ENCODE measurements around the gene DYNC2LI1. TPM values are rescaled to one million over a fixed set of nuclear protein-coding genes. Genes with fewer than 3 reads are reported as not detected.
A peak's percentile ranks its signal among the peaks of the same experiment; 100 is the strongest.

DYNC2LI1 gene
- total and polyA plus RNA-seq, 8 donors = 3.5 to 43.1 (median 26.4) TPM

DNA sequence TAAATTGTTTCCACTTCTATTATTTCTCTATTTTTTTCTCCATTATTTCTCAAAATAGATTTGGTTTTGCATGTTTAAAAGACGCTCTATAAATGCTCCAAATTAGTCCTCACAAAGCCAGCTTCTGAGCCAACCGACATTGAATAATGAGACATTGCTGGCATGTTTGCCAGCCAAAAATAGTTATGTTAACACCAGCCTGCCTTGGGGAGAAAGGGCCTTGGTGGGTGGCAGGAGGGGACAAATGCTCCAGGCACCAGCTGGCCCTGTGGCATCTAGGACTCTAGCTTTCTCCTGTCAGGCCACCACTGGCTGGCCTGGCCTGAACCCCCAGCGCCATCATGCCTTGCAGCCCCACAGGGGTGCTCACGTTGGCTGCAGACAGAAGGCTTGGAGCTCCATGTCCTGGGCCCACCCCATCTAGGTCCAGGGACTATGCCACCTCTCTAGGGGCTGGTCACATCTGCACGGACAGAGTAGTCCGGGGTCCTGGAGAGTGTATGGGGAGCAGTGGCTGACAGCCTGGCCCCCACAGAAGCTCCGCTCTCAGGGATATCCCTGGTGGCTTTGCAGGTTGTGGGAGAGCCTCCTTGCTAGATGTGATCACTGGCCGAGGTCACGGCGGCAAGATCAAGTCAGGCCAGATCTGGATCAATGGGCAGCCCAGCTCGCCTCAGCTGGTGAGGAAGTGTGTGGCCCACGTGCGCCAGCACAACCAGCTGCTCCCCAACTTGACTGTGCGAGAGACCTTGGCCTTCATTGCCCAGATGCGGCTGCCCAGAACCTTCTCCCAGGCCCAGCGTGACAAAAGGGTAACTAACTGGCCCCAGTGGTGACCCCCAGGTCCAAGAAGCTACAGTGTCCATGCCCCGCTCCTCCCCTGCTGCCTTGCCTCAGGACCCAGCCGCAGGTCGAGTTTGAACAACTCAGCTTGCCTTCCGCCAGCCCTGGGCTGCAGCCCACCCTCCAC lies 77.5 kb downstream of the DYNC2LI1 start:
- H3K36me3 ChIP-seq = no peaks in the 10 kb centered on the region
- intact Hi-C loops (cut with DNase I; ENCODE audit: low total_unique reads) = no loop called here

DNA sequence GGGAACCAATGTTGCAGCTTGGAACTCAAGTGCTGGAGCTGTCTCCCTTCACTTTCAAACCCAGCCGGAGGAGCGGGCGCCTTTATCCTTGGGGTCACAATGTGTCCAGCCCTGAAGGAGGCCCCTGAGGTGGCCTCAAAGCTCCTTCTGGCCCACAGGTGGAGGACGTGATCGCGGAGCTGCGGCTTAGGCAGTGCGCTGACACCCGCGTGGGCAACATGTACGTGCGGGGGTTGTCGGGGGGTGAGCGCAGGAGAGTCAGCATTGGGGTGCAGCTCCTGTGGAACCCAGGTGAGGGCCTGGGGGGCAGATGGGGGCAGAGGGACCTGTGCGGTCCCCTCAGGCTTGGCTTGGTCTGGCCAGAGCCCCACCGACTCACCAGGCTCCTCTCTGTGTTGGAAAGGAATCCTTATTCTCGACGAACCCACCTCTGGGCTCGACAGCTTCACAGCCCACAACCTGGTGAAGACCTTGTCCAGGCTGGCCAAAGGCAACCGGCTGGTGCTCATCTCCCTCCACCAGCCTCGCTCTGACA lies 78.4 kb downstream of the DYNC2LI1 start:
- H3K27me3 ChIP-seq = peaks cover 0 to 46% (median 6%) of the 10 kb centered on the region in 3 donors
- TF ChIP-seq POLR2A (IDR thresholded peaks at IDR 0.05) (no peak), EP300 (IDR thresholded peaks at IDR 0.05) (no peak), POLR2AphosphoS5 (IDR thresholded peaks at IDR 0.05) (no peak)
- TF ChIP-seq, protein P1, sequence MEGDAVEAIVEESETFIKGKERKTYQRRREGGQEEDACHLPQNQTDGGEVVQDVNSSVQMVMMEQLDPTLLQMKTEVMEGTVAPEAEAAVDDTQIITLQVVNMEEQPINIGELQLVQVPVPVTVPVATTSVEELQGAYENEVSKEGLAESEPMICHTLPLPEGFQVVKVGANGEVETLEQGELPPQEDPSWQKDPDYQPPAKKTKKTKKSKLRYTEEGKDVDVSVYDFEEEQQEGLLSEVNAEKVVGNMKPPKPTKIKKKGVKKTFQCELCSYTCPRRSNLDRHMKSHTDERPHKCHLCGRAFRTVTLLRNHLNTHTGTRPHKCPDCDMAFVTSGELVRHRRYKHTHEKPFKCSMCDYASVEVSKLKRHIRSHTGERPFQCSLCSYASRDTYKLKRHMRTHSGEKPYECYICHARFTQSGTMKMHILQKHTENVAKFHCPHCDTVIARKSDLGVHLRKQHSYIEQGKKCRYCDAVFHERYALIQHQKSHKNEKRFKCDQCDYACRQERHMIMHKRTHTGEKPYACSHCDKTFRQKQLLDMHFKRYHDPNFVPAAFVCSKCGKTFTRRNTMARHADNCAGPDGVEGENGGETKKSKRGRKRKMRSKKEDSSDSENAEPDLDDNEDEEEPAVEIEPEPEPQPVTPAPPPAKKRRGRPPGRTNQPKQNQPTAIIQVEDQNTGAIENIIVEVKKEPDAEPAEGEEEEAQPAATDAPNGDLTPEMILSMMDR (IDR thresholded peaks at IDR 0.05) = no peak
- no peaks in the 10 kb centered on the region for H3K9me3 ChIP-seq
- WGBS, 5 donors = 90 to 95% (median 94%) methylated on average over 18 to 21 of the region's 21 CpGs
- H3K4me1 ChIP-seq = no peaks in the 10 kb centered on the region
- no peak for DNase-seq
- H3K4me3 ChIP-seq = no peak overlapping the region
- intact Hi-C loops (cut with DNase I; ENCODE audit: low total_unique reads) = no loop called here
- H3K36me3 ChIP-seq = no peaks in the 10 kb centered on the region
- no peak overlapping the region for H3K27ac ChIP-seq

More for the DNA sequence above, 77.5 kb downstream of the DYNC2LI1 start:
- TF ChIP-seq POLR2AphosphoS5 (IDR thresholded peaks at IDR 0.05) = no peak
- no peak for TF ChIP-seq POLR2A (IDR thresholded peaks at IDR 0.05)
- TF ChIP-seq, protein P1 (IDR thresholded peaks at IDR 0.05) = no peak
- no peak for TF ChIP-seq EP300 (IDR thresholded peaks at IDR 0.05)
- 86 to 92% (median 92%) methylated on average over 12 to 20 of the region's 20 CpGs for WGBS, 5 donors
- H3K4me3 ChIP-seq = no peak overlapping the region
- no peaks in the 10 kb centered on the region for H3K4me1 ChIP-seq
- no peak overlapping the region for H3K27ac ChIP-seq
- peaks cover 0 to 45% (median 6%) of the 10 kb centered on the region in 3 donors for H3K27me3 ChIP-seq
- no peaks in the 10 kb centered on the region for H3K9me3 ChIP-seq
- DNase-seq = peak in 1 of 2 donors; percentile 15

- Histone ChIP-seq H3K4me1 (no peaks in the 10 kb centered on the region), H3K4me3 (no peak overlapping the region), H3K27ac (no peak overlapping the region), H3K27me3 (peaks cover 0 to 46% (median 6%) of the 10 kb centered on the region in 3 donors), H3K9me3 (no peaks in the 10 kb centered on the region), H3K36me3 (no peaks in the 10 kb centered on the region)
- TF ChIP-seq POLR2AphosphoS5 (IDR thresholded peaks at IDR 0.05) = no peak
- TF ChIP-seq POLR2A (IDR thresholded peaks at IDR 0.05) = no peak
- TF ChIP-seq, protein P1 (IDR thresholded peaks at IDR 0.05) = no peak
- no peak for TF ChIP-seq EP300 (IDR thresholded peaks at IDR 0.05)
- intact Hi-C loops (cut with DNase I; ENCODE audit: low total_unique reads) = no loop called here
- 75 to 88% (median 80%) methylated on average over 10 of the region's 10 CpGs for WGBS, 5 donors
- no peak for DNase-seq
Measured at GRCh38 chr2:43853141-43854081, 79.6 kb downstream of the DYNC2LI1 start.

GRCh38 chr2:43854671-43855070 lies 80.8 kb downstream of the DYNC2LI1 start:
- WGBS, 5 donors = 79 to 93% (median 83%) methylated on average over 3 of the region's 3 CpGs
- Histone ChIP-seq H3K4me1 (no peaks in the 10 kb centered on the region), H3K36me3 (no peaks in the 10 kb centered on the region), H3K4me3 (no peak overlapping the region), H3K27me3 (peaks cover 0 to 46% (median 6%) of the 10 kb centered on the region in 3 donors), H3K27ac (no peak overlapping the region), H3K9me3 (no peaks in the 10 kb centered on the region)
- DNase-seq = no peak
- TF ChIP-seq POLR2AphosphoS5 (IDR thresholded peaks at IDR 0.05) = no peak
- TF ChIP-seq, protein P1 (IDR thresholded peaks at IDR 0.05) = no peak
- TF ChIP-seq EP300 (IDR thresholded peaks at IDR 0.05) = no peak
- TF ChIP-seq POLR2A (IDR thresholded peaks at IDR 0.05) = no peak
- intact Hi-C loops (cut with DNase I; ENCODE audit: low total_unique reads) = no loop called here

Measured in stomach (tissue), 9 donors.